ENCODE results near the gene ABTB2.

ABTB2 gene

GRCh38 chr11:34314176-34314575 is 43.6 kb downstream of the ABTB2 start:
- no peak for DNase-seq (ENCODE audit: low read depth in 1 of 2, low spot score in 1 of 2)
- Histone ChIP-seq H3K27ac (replicated peaks) (no peak overlapping the region), H3K27me3 (ENCODE audit: insufficient read depth, poor library complexity, severe bottlenecking) (no peaks in the 10 kb centered on the region), H3K4me3 (replicated peaks; ENCODE audit: insufficient read depth, low read length) (no peak overlapping the region)
- TF ChIP-seq CTCF (IDR thresholded peaks at IDR 0.05; ENCODE audit: insufficient read depth, low read length): no peak
- no peak for TF ChIP-seq GABPA (IDR thresholded peaks at IDR 0.05; ENCODE audit: low read depth)
- no peak for TF ChIP-seq REST (IDR thresholded peaks at IDR 0.05; ENCODE audit: insufficient replicate concordance, low read depth)
- no peak for TF ChIP-seq SPI1 (IDR thresholded peaks at IDR 0.05; ENCODE audit: borderline replicate concordance, low read depth)
- no peak for TF ChIP-seq POLR2AphosphoS5 (IDR thresholded peaks at IDR 0.05; ENCODE audit: low read depth)

- DNase-seq (ENCODE audit: low read depth in 1 of 2, low spot score in 1 of 2): no peak
- no peak overlapping the region for H3K4me3 ChIP-seq (replicated peaks; ENCODE audit: insufficient read depth, low read length)
- no peaks in the 10 kb centered on the region for H3K27me3 ChIP-seq (ENCODE audit: insufficient read depth, poor library complexity, severe bottlenecking)
- TF ChIP-seq SPI1 (IDR thresholded peaks at IDR 0.05; ENCODE audit: borderline replicate concordance, low read depth) (no peak), REST (IDR thresholded peaks at IDR 0.05; ENCODE audit: insufficient replicate concordance, low read depth) (peak; percentile 67)
- no peak overlapping the region for H3K27ac ChIP-seq (replicated peaks)
These were observed 44.7 kb downstream of the ABTB2 start for GRCh38 chr11:34313099-34313517.

- TF ChIP-seq POLR2AphosphoS5 (IDR thresholded peaks at IDR 0.05; ENCODE audit: low read depth): no peak
- no peak for TF ChIP-seq SPI1 (IDR thresholded peaks at IDR 0.05; ENCODE audit: borderline replicate concordance, low read depth)
- no peak for TF ChIP-seq GABPA (IDR thresholded peaks at IDR 0.05; ENCODE audit: low read depth)
- no peak for TF ChIP-seq REST (IDR thresholded peaks at IDR 0.05; ENCODE audit: insufficient replicate concordance, low read depth)
- no peak for TF ChIP-seq CTCF (IDR thresholded peaks at IDR 0.05; ENCODE audit: insufficient read depth, low read length)
- no peak overlapping the region for H3K27ac ChIP-seq (replicated peaks)
- DNase-seq (ENCODE audit: low read depth in 1 of 2, low spot score in 1 of 2): no peak
These were observed 46.7 kb downstream of the ABTB2 start for GRCh38 chr11:34311126-34311525.

GRCh38 chr11:34309965-34310364 is 47.8 kb downstream of the ABTB2 start:
- no peak overlapping the region for H3K27ac ChIP-seq (replicated peaks)
- peak in 1 of 2 experiments; percentile 62 for DNase-seq (ENCODE audit: low read depth in 1 of 2, low spot score in 1 of 2)
- TF ChIP-seq SPI1 (IDR thresholded peaks at IDR 0.05; ENCODE audit: borderline replicate concordance, low read depth): no peak
- TF ChIP-seq CTCF (IDR thresholded peaks at IDR 0.05; ENCODE audit: insufficient read depth, low read length): no peak
- no peak for TF ChIP-seq POLR2AphosphoS5 (IDR thresholded peaks at IDR 0.05; ENCODE audit: low read depth)
- TF ChIP-seq GABPA (IDR thresholded peaks at IDR 0.05; ENCODE audit: low read depth): no peak
- no peak for TF ChIP-seq REST (IDR thresholded peaks at IDR 0.05; ENCODE audit: insufficient replicate concordance, low read depth)
- no peaks in the 10 kb centered on the region for H3K27me3 ChIP-seq (ENCODE audit: insufficient read depth, poor library complexity, severe bottlenecking)
- no peak overlapping the region for H3K4me3 ChIP-seq (replicated peaks; ENCODE audit: insufficient read depth, low read length)

More at GRCh38 chr11:34311126-34311525, 46.7 kb downstream of the ABTB2 start:
- no peaks in the 10 kb centered on the region for H3K27me3 ChIP-seq (ENCODE audit: insufficient read depth, poor library complexity, severe bottlenecking)
- H3K4me3 ChIP-seq (replicated peaks; ENCODE audit: insufficient read depth, low read length): no peak overlapping the region
